Brain microvascular endothelial cell (primary cell): ENCODE results near the gene LYRM7.

ENCODE experiments used
- DNase-seq: peaks from one replicate; pipeline ENCODE4 v3.0.0-alpha.2; 2020
- H3K27ac ChIP-seq: fragments of 250-450 bp; sonication (Bioruptor Pico); 2 replicates; pipeline ENCODE4 v1.5.1; 2020; ENCODE audit warnings: mild to moderate bottlenecking, moderate library complexity
- H3K27me3 ChIP-seq: fragments of 250-450 bp; sonication (Bioruptor Pico); replicated peaks from 2 replicates; pipeline ENCODE4 v1.5.1; 2020; ENCODE audit warnings: mild to moderate bottlenecking
- H3K36me3 ChIP-seq: fragments of 250-450 bp; sonication (Bioruptor Pico); replicated peaks from 2 replicates; pipeline ENCODE4 v1.5.1; 2020; ENCODE audit warnings: mild to moderate bottlenecking
- H3K4me3 ChIP-seq: 2 replicates; pipeline ENCODE4 v1.5.1; 2011; ENCODE audit warnings: low read depth, mild to moderate bottlenecking, control low read depth, low read length, moderate library complexity
- in situ Hi-C: cut with HindIII; loops from 2 replicates; pipeline ENCODE4 v1.10.0; 2017; ENCODE audit warnings: low sequenced_read_pairs, low pct_ligation_motif_present
- TF ChIP-seq, protein P1 (sequence below): IDR thresholded peaks from 2 replicates; pipeline ENCODE4 v1.5.1; 2011; ENCODE audit warnings: low read depth, mild to moderate bottlenecking, moderate library complexity, low read length, control low read depth, inconsistent platforms; ENCODE audit errors: missing control alignments

LYRM7 gene

DNA sequence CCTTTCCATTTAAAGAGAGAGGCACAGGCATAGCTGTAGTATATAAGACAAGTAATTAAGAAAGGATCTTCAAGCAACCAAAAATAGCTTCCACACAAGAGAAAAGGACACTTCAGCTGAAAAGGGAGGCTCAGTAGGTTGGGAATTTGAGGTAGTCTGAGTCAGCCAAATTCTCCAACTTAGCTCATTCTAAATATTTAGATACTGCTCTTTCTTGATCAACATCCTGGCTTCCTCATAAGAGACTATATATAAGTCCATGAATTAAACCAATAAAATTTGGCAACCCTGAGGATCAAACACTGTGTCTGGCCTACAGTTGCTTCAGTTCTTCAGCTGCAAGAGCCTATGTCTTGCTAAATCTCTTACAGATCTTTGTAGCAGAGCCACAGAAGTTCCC lies 23.5 kb upstream of the LYRM7 start:
- Histone ChIP-seq H3K36me3 (no peaks in the 10 kb centered on the region), H3K4me3 (no peak overlapping the region)
- DNase-seq: no peak

DNA sequence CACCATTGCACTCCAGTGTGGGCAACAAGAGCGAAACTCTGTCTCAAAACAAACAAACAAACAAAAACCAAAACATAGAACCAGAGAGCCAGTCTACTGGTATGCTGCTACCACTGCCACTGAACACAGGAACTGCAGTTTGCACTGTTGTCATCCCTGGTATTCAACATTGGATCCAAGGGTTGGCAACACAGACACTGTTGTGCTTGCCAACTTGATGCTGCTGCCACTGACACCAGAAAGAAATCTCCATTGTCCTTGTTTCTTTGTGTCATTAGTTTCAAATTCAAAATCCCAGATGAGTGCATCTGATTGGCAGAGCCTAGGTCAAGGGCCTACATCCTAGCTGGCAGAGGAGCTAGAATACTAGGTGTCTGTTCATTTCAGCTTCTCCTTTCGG lies 21.9 kb upstream of the LYRM7 start:
- Histone ChIP-seq H3K36me3 (no peaks in the 10 kb centered on the region), H3K27me3 (no peaks in the 10 kb centered on the region), H3K27ac (no peak overlapping the region), H3K4me3 (no peak overlapping the region)
- in situ Hi-C loops: no loop called here
- no peak for DNase-seq
- TF ChIP-seq, protein P1, sequence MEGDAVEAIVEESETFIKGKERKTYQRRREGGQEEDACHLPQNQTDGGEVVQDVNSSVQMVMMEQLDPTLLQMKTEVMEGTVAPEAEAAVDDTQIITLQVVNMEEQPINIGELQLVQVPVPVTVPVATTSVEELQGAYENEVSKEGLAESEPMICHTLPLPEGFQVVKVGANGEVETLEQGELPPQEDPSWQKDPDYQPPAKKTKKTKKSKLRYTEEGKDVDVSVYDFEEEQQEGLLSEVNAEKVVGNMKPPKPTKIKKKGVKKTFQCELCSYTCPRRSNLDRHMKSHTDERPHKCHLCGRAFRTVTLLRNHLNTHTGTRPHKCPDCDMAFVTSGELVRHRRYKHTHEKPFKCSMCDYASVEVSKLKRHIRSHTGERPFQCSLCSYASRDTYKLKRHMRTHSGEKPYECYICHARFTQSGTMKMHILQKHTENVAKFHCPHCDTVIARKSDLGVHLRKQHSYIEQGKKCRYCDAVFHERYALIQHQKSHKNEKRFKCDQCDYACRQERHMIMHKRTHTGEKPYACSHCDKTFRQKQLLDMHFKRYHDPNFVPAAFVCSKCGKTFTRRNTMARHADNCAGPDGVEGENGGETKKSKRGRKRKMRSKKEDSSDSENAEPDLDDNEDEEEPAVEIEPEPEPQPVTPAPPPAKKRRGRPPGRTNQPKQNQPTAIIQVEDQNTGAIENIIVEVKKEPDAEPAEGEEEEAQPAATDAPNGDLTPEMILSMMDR: no peak

More for the DNA sequence above, 23.5 kb upstream of the LYRM7 start:
- TF ChIP-seq, protein P1: no peak
- in situ Hi-C loops: no loop called here
- H3K27ac ChIP-seq: no peak overlapping the region
- no peaks in the 10 kb centered on the region for H3K27me3 ChIP-seq

DNA sequence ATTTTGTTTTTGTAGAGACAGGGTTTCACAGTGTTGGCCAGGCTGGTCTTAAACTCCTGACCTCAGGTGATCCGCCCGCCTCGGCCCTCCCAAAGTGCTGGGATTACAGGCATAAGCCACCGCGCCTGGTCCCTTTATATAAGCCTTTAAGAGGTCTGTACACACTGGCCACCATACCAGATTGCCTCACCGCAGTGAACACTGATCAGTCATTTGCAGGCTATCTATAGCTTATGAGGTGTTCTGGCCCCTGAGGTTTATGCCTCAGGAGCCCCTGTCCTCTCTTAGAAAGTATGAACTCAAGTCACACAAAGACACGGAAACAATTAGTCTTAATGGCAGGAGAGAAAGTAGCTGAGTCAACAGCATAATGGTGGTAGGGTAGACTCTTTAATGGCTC lies 20.3 kb upstream of the LYRM7 start:
- in situ Hi-C loops: no loop called here
- Histone ChIP-seq H3K36me3 (no peaks in the 10 kb centered on the region), H3K27ac (no peak overlapping the region), H3K27me3 (no peaks in the 10 kb centered on the region), H3K4me3 (no peak overlapping the region)
- DNase-seq: no peak
- TF ChIP-seq, protein P1: no peak

DNA sequence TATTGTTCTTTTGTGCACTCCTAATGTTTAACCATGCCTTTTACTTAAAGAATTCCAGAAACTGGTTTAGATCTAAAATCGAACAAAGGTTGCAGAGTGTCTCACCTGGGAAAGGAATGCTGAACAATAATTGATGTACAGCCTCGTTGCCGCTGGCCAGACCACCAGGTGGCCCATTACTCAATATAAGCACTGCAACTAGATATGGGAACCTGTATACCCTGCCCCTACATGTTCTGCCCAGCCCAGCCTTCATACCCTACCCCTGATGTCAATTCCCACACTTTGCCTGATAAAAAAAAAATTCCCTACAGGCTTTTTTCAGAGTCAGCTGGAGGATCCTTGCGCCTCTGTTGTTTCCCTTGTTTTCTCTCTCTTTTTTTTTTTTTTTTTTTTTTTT lies 19.5 kb upstream of the LYRM7 start:
- in situ Hi-C loops: no loop called here
- no peaks in the 10 kb centered on the region for H3K36me3 ChIP-seq
- no peak overlapping the region for H3K4me3 ChIP-seq
- no peaks in the 10 kb centered on the region for H3K27me3 ChIP-seq
- TF ChIP-seq, protein P1: no peak
- DNase-seq: no peak
- no peak overlapping the region for H3K27ac ChIP-seq

DNA sequence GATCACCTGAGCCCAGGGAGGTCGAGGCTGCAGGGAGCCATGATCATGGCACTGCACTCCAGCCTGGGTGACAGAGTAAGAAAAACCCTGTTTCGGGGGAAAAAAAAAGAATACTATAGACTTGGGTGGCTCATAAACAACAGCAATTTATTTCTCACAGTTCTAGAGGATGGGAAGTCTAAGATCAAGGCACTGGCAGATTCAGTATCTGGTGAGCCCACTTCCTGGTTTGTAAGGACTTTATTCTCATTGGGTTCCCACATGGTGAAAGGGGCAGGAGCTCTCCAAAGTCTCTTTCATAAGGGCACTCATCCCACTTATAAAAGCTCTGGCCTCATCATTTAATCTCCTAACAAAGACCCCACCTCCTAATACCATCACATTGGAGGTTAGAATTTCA lies 14.4 kb upstream of the LYRM7 start:
- TF ChIP-seq, protein P1: no peak
- Histone ChIP-seq H3K27me3 (no peaks in the 10 kb centered on the region), H3K4me3 (no peak overlapping the region), H3K27ac (no peak overlapping the region), H3K36me3 (peaks cover 15% of the 10 kb centered on the region)
- in situ Hi-C loops: no loop called here
- DNase-seq: no peak

DNA sequence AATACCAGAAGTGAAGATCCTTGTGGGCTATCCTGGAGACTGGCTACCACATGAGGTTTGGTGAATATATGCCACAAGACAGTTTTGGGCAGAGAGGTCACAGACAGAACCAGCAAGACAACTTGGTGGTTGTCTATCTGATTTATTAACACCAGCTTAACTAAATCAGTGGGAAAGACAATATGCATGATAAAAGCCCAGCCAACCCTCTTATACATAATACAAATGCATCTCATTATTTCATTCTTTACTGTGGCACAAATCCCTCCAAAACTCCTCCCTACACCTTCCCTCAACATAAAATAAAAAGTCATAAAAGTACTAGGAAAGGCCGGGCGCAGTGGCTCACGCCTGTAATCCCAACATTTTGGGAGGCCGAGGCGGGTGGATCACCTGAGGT lies 13.8 kb upstream of the LYRM7 start:
- TF ChIP-seq, protein P1: no peak
- in situ Hi-C loops: no loop called here
- Histone ChIP-seq H3K4me3 (no peak overlapping the region), H3K36me3 (peaks cover 19% of the 10 kb centered on the region), H3K27me3 (no peaks in the 10 kb centered on the region), H3K27ac (no peak overlapping the region)
- DNase-seq: no peak
